ENCODE measurements around the gene ANGPTL4.
"Not testable (repeated sequence)": the region's sequence is repeated elsewhere in the genome, so short reads cannot be mapped to it uniquely, and the experiment has no call there.

Gene ANGPTL4

DNA sequence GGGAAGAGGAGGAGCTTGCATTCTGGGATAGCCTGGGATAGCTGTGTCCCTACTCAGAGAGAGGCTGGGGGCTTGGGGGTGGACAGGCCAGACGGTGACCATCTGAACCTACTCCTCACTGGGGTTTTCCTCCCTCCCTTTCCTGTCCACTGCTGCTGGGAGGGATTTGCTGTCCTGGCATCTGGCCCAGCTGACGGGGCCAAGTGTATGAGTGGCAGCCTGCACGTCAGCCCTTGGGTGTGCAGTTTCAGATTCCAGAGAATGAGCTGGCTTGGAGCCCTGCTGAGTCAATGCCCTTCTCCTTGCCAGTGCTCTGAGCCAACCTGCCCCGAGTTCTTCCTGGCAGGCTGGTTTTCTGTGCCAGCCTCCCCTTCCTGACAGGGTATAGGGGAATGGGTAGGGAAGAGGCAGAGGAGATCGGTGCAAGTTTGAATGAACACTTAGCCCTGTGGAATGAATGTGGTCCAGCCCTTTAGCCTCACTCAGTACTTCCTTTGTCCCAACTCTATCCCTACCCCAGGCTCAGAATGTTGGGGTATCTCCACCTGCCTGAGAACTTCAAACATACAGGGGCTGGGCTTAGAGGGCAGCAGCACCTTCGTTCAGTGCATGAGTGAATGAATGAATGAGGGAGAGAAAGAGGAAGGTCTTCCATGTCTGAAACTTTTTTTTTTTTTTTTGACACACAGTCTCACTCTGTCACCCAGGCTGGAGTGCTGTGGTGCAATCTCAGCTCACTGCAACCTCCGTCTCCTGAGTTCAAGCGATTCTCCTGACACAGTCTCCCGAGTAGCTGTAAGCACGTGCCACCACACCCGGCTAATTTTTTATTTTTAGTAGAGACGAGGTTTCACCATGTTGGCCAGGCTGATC is 1.8 kb upstream of the ANGPTL4 start:
- DNase-seq (ENCODE audit: low spot score): peak; percentile 61

- no peak for DNase-seq (ENCODE audit: low spot score)
Observed at GRCh38 chr19:8366121-8366581, 2.2 kb downstream of the ANGPTL4 start.

- DNase-seq (ENCODE audit: low spot score): no peak
Observed at GRCh38 chr19:8366961-8367326, 3.0 kb downstream of the ANGPTL4 start.

DNA sequence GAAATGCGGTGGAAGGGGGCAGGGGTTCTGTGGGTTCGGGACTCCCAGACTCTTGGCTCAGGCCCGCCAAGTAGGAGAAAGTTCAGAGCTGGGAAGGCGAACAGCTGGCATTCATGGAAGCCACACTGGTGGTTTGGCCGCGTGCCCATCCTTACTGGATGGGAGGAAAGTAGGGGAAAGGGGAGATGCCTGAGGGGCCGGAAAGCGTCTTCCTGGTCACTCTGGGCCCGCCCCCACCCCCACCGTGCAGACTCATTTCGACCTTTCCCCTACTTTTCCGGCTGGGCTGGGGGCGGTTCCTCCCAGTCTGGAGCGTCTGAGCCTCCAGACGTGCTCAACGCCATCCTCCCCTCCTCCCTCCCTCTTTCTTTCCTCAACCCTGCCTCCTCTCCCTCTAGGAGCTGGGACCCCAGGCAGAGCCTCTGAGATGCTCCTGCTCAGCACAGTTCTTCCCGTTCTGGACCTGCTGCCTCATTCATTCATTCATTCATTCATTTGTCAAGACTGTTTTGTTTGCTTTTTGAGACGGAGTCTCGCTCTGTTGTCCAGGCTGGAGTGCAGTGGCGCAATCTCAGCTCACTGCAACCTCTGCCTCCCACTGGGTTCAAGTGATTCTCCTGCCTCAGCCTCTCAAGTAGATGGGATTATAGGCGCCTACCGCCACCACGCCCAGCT is 3.5 kb downstream of the ANGPTL4 start:
- DNase-seq (ENCODE audit: low spot score): peak; percentile 60

- no peak for DNase-seq (ENCODE audit: low spot score)
Observed at GRCh38 chr19:8370176-8371010, 6.4 kb downstream of the ANGPTL4 start.

DNA sequence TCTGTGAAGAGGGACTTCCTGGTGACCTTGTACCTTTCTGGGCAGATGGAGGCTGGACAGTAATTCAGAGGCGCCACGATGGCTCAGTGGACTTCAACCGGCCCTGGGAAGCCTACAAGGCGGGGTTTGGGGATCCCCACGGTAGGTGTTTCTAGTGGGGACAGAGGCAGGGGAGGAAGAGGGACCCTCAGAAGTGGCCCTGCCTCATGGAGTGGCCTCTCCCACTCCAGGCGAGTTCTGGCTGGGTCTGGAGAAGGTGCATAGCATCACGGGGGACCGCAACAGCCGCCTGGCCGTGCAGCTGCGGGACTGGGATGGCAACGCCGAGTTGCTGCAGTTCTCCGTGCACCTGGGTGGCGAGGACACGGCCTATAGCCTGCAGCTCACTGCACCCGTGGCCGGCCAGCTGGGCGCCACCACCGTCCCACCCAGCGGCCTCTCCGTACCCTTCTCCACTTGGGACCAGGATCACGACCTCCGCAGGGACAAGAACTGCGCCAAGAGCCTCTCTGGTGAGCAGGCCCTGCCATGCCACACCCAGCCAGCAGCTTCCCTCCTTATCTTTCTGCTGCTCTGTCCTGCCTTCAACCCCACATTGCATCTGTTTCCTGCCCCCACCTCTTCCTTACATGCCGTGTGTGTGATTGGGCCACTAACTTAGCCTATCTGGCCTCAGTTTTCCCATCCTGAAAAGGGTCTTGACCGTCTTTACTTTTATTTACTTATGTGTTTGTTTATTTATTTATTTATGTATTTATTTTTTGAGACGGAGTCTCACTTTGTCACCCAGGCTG is 7.3 kb downstream of the ANGPTL4 start:
- DNase-seq (ENCODE audit: low spot score): peak; percentile 38

- DNase-seq (ENCODE audit: low spot score): peak; percentile 9
Observed at GRCh38 chr19:8373867-8374813, 10.2 kb downstream of the ANGPTL4 start.

- not testable (repeated sequence) for DNase-seq (ENCODE audit: low spot score)
Observed at GRCh38 chr19:8375766-8376165, 11.8 kb downstream of the ANGPTL4 start.

DNA sequence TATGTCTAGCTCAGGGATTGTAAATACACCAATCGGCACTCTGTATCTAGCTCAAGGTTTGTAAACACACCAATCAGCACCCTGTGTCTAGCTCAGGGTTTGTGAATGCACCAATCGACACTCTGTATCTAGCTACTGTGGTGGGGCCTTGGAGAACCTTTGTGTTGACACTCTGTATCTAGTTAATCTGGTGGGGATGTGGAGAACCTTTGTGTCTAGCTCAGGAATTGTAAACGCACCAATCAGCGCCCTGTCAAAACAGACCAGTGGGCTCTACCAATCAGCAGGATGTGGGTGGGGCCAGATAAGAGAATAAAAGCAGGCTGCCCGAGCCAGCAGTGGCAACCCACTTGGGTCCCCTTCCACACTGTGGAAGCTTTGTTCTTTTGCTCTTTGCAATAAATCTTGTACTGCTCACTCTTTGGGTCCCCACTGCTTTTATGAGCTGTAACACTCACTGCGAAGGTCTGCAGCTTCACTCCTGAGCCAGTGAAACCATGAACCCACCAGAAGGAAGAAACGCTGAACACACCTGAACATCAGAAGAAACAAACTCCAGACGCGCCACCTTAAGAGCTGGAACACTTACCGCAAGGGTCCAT is 12.5 kb downstream of the ANGPTL4 start:
- DNase-seq (ENCODE audit: low spot score): not testable (repeated sequence)

DNA sequence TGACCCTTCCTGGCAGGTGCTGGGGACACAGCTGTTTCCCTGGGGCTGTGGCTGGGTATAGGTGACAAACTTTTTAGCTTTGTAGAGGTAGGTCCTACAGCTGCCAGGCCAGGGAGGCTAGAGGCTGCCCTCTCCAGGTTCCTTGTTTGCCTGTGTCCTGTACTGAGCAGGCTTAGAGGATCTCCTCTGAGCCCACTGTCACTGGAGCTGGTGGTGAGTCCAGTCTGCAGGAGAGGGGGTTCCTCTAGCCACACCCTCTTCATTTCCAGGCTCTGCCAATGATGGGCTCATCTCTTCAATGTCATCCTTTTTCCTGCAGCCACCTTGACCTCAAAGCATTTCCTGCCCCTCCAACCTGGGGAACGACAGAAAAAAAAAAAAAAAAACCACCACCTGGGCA is 13.6 kb downstream of the ANGPTL4 start:
- DNase-seq (ENCODE audit: low spot score): peak; percentile 8

- DNase-seq (ENCODE audit: low spot score): not testable (repeated sequence)
Observed at GRCh38 chr19:8379156-8379891, 15.4 kb downstream of the ANGPTL4 start.

GRCh38 chr19:8384569-8384968 is 20.6 kb downstream of the ANGPTL4 start:
- not testable (repeated sequence) for DNase-seq (ENCODE audit: low spot score)

DNA sequence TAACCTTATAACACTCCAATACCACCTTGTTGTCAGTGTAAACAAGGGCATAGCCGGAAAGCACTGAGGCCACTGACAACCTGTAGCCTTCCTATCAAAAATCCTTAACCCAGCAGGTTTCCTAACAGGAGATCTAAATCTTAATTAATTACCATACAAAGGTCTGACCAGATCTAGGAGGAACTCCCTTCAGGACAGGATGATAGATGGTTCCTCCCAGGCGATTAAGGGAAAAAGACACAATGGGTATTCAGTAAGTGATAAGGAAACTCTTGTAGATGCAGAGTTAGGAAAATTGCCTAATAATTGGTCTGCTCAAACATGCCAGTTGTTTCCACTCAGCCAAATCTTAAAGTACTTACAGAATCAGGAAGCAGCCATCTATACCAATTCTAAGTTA is 21.1 kb downstream of the ANGPTL4 start:
- DNase-seq (ENCODE audit: low spot score): not testable (repeated sequence)

- not testable (repeated sequence) for DNase-seq (ENCODE audit: low spot score)
Observed at GRCh38 chr19:8385566-8385965, 21.6 kb downstream of the ANGPTL4 start.

GRCh38 chr19:8386419-8386818 is 22.5 kb downstream of the ANGPTL4 start:
- DNase-seq (ENCODE audit: low spot score): not testable (repeated sequence)

- DNase-seq (ENCODE audit: low spot score): no peak
Observed at GRCh38 chr19:8386990-8387389, 23.0 kb downstream of the ANGPTL4 start.

GRCh38 chr19:8387688-8388611 is 24.0 kb downstream of the ANGPTL4 start:
- no peak for DNase-seq (ENCODE audit: low spot score)

DNA sequence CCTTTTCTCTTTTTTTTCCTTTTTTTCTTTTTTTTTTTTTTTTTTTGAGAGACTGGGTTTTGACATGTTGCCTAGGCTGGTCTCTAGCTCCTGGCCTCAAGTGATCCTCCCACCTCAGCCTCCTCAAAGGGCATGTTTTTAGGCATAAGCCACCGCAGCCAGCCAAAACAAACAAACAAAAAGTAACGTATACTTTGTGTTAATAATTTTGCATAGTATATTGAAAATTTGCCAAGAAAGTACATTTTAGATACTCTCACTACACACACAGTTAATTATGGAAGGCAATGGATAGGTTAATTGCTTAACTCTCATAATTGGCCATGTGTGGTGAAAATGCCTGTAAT is 24.6 kb downstream of the ANGPTL4 start:
- DNase-seq (ENCODE audit: low spot score): no peak
